SHP77 (cell line): ENCODE measurements around the gene NDUFS6.
"Not testable (repeated sequence)": the region's sequence is repeated elsewhere in the genome, so short reads cannot be mapped to it uniquely, and the experiment has no call there.

Source experiments
- DNase-seq, 2 experiments: peaks; one replicate each; lab custom pipeline; 2025; lab: John Stamatoyannopoulos, UW

NDUFS6 gene

DNA sequence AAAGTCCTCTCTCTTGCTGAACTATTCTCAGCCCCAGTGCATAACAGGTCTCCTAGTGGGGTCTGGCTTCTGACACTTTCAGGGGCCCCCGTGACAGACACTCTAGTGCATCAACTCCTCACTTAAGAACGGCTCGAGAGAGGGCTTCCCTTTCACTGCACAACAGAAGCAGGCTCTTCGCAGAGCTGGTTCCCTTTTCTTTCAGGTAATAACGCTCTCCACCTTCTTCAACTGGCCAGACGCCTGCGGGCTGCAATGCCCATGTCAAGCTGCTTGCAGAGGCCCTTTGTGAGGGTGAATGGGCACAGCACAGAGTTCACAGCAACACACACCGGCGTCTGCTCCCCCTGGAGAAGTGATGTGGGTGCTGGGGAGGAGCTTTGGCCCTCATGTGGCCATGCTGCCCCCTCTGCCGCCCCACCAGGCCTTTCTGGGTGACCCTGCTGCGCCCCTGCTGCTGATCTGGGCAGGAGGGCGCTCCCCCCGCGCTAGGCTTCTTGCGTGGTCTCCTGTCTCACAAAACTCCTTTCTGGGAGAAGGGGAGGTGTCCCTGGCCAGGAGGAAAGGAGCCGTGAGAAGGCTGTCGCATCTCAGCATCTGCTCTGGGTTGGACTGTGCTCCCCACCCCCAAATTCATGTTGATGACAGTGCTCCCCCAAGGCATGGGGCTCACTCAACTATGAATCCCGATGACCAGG lies 4.0 kb upstream of the NDUFS6 start:
- DNase-seq = no peak

DNA sequence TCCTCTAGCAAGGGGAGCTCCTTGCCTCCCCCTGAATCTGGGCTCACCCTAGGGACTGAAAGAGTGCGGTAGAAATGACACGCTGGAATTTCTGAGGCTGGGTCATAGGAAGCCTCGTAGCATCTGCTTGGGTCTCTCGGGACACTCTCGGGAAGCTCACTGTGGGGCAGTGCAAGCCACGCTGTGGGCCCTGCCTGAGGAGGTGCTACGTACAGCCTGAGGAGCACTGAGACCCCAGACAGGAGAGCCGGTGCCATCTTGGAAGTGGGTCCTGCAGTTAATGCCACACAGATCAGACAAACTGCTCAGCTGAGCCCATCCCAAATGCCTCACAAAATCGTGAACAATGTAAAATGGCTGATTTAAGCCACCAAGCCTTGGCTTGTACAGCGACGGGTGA lies 3.4 kb upstream of the NDUFS6 start:
- DNase-seq = no peak

DNA sequence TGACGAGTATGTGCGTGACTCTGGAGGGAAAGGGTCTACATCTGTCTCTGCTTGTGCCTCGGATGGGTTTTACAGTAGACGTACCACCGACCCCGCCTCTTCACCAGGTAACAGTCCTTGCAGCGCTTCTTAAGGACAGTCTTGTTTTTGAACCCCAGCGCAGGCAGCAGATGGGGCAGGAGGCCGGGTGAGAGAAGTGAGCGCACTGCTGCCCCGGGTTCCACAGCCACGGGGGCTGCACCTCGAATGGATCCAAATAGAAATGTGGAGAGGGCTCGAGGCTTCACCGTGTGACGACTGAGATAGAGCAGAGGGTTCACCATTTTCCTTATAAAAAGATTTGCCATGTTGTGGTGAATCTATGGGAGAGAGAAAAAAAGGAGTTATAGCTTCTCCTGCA lies 2.6 kb upstream of the NDUFS6 start:
- DNase-seq = not testable (repeated sequence)

DNA sequence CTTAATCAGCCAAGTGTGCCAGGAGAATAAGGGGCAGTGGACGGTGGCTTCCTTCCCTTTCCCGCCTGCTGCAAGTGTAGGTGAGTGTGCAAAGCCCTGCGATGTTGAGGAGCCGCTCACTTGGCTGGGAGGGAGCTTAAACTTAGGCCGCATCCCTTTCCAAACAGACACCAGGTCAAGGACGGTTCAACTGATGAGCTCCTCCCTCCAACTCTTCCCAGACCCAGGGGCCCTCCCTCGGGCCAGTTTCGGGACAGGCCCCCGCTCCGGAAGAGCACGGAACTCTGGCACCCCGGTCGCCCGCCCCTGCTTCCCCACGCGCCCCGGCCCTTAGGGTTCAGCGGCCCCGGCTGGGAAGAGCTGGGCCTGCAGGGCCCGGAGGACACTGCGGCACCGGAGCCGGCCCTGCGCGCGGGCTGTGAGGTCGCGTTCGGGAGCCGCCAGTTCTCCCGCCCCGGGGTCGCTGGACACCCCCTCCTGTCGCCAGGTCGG lies 2.1 kb upstream of the NDUFS6 start:
- no peak for DNase-seq

DNA sequence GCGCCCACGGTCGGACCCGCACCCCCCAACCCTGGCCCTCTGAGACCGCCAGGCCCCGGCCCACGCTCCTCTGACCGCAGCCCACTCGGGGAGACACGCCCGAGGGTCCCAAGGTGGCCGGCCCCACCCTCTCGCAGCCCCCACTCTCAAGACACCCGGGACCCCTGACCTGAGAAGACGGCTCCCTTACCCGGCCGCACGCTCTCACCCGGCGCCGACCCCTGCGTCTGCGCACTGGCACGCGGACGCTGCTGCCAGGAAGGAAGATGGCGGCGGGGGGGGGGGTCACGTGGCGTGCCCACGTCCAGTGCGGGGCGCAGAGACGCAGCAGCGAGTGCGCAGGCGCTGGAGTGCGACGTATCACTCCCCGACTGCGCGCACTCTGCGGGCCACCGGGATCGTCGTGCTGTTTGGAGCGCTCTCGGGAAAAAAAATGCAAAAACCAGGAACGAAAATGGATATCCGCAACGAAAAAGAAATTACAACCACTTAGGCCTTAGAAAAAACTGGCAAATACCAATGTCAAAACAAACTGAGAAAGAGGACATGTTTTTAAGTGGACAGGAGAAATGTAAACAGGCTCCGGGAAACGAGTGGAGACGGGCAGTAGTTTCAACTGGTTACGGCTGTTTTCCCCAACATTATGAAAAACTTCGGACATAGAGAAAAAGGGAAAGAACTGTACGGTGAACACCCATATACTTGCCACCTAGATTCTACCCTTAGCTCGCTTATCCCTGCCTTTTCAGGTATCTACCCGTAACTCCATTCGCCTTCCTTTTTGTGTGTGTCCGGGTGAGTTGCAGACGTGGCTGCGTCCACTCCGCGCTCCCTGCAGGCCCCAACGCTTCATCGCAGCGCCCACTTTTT lies 1.4 kb upstream of the NDUFS6 start, which contains the start of gene MRPL36:
TSS of gene MRPL36 (minus strand) at position 236 of the 870 bp plus-strand sequence. CDS start 902 bp downstream, outside the sequence.
- DNase-seq = peak; percentile 91 to 97

DNA sequence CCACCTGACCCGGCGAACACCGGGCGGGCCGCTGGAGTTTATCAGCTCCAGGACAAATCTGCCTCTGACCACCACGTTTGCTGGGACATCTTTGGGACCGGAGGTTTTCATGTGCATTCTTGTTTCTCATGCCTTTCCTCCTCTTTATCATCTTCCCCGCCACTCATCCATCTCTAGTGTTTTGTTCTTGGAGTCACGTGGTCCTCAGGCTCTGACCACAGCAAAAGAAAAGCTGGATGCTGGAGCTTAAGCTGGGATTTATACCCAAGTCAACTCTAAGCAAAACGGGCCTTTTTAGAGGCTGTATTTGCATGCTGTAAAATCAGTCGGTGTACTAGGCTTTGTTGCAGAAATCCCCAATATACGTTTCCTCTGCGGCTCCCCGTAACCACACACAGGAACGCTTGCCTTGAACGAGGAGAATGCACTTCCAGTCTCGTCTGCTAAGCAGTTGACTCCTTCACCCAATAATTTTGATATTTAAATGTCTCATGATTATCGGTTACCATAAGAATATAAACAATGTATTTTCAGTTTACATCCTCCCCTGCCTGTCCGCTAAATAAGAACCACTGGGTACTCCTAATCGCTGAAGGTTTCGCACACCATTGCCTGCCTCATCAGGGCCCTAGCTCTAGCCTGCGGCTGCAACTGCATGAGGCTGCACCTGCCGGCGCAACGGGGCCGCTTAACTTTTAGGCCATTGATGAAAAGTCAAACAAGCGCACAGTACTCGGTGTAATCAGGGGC lies 560 bp upstream of the NDUFS6 start:
- DNase-seq = peak; percentile 62 to 73

DNA sequence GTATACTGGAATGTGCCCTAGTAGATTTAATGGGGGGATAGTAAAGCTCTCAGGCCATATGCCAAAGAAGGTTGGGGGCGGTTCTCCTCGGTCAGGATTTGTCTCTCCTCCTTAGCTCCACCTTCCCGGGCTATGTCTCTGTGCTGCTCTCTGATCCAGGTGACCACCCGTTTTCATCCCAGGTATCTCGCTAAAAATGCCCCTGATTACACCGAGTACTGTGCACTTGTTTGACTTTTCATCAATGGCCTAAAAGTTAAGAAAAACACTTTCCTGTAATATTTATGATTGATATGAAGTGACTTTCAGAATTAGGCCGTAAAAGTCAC lies 724 bp downstream of the NDUFS6 start:
- peak in 1 of 2 experiments; percentile 15 for DNase-seq

DNA sequence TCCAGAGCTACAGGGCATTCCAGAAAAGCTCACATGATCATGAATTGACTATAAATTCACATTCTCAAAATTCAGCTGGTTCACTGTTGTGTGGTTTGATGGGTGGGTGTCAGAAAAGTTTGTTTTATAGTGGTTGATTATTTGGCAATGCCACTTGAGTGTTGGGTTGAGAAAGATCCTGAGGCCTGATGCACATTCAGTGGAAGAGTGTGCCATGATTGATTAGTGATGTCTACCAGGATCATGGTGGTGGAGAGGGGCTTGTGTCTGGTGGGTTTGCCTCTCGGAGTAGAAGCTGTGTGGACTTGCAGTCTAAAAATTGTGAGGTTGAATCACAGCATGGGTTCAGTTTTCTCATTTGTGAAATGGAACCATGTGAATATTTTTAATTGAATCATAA lies 2.0 kb downstream of the NDUFS6 start:
- no peak for DNase-seq

DNA sequence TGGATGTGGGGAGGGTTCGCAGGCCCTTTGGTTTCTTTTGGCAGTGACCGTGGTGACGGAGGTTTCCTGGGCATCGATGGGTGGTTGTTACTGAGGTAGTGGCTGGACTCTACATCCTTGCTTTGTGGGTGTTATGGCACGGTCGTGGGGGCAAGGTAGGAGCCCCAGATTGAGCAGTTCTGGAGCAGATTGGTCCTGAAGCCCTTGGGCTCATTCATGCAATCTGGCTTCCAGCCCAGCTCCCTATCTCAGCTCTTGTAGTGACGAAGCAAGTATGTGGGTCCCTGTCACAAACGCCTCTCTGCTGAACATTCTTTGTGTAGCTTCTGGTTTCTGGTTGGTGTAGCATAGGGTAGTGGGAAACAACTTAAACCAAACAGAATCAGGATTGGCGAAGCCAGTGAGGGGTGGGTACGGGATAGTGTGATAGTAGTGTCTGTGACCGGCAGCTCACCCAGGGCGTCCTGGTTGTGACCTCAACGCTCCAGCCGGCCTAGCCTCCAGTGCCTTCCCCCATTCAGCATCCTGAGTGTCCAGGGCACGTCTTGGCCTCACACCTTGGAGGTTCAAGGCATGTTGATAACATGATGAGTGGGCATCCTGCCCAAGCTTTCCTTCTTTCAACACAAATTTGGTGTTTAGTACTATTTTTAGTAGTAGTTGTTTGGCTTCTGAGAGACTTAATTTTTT lies 2.9 kb downstream of the NDUFS6 start:
- DNase-seq = no peak

DNA sequence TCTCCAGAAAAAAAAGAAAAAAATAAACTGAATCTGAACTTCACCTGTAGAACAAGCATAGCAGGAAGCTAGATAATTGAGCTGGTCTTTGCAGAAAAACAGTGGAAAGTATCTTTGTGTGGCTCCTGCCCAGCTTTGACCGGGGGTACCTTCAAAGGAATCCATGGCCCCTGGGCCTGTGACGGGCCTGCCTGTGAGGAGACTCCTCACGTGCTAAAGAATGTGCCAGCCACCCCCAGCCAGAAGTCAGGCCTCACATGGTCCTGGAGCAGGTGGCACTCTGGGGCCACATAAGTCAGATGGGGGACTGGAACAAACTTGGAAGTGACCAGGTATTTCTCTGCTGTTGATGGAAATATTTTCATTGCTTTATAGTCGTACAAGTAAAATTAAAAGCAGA lies 4.1 kb downstream of the NDUFS6 start:
- no peak for DNase-seq

DNA sequence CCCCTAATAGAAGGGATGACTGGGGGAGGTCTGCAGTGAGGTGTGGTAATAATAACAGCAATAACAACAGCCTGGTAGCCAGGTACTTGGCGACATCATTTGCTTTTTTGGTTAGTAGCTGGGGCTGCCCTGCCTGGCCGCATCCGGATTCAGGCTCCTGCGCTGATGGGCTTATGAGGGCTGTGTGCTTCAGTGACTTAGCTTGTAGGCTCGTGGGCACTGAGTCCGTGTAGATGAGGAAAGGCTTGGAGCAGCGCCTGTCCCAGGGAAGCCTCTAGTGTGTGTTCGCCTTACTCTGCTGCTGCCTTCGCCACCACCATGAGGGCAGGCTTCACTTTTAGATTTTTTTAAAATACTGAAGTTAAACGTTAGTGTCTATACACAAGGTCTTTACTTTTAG lies 4.5 kb downstream of the NDUFS6 start:
- DNase-seq = no peak

DNA sequence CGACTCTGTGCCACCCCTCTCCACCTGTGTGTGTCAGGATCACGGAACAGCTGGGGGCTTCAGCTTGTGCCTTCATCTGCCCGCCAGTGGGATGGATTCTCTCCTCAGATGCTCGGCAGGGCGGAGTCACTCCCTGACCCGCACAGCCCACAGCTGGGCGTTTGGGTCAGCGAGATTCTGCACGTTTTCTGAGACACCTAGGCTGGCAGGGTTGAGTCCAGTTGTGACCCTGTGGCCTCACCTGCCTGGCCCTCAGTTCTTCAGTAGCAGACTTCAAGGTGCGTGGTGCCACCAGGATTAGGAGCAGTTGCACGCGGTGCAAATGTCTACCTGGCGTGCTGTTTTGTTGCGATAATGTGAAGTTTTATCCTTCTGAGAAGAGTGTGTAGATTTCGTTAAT lies 5.0 kb downstream of the NDUFS6 start:
- DNase-seq = no peak

DNA sequence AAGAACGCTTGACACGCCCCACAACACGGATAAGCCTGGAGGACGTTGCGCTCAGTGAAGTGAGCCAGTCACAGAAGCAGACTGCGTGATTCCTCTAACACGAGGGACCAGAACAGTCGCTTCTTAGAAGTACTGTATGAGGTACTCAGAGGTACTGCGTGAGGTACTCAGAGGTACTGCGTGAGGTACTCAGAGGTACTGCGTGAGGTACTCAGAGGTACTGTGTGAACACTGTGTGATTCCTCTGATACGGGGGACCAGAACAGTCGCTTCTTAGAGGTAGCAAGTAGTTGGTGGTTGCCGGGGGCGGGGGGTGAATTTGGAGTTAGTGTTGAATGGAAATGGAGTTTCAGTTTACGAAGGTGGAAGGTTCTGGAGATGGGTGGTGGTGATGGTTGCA lies 5.8 kb downstream of the NDUFS6 start:
- DNase-seq = no peak

DNA sequence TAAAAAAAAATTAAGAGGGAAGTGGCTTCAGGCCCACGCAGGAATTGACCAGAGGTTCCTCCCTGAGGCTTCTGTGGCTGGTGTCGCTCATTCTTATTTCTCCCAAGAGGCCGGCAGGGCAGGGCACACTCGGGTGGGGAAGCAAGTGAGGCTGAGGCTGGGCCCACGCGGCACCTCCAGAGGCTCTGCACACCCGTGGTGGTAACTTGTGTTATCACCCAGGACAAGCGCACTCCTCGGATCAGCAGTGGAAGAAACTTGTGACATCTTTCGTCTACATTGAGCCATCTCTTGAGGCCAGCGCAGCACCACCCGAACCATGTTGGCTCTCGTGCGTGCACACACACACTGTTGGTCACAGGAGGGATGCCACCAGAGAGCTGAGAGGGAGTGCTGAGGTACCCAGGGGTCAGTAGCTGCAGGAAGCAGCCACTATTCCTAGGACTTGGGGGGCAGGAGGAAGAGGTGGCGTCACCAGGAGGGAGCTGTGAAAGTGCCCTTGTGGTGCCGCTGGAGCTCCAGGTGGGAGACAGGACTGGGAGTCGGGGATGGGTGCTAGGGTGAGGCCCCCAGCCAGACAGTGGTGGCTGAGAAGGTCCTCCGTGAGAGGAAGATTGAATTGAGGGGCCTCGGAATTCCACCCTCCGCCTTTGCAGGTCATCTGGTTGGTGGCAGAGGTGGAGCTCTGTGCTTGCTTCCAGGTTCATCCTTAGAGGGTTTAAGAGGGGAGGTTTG lies 6.4 kb downstream of the NDUFS6 start:
- DNase-seq = no peak

DNA sequence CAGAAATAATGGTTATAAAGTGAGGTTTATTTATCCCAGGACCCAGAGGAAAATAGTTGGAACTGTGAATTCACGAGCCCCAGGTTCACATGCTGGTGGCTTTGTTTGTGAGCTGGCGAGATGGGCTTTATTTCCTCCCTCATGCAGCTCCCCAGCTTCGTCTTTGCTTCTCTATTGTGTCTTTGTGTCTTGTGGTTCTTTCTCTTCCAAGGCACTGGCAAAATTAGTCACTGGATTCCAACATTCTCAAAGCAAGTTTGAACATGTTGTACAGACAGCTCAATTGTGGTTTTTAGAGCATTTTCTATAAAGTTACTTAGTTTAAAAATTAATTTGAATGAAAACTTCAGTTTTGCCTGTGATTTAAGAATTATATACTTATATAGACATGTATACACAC lies 7.2 kb downstream of the NDUFS6 start:
- no peak for DNase-seq

DNA sequence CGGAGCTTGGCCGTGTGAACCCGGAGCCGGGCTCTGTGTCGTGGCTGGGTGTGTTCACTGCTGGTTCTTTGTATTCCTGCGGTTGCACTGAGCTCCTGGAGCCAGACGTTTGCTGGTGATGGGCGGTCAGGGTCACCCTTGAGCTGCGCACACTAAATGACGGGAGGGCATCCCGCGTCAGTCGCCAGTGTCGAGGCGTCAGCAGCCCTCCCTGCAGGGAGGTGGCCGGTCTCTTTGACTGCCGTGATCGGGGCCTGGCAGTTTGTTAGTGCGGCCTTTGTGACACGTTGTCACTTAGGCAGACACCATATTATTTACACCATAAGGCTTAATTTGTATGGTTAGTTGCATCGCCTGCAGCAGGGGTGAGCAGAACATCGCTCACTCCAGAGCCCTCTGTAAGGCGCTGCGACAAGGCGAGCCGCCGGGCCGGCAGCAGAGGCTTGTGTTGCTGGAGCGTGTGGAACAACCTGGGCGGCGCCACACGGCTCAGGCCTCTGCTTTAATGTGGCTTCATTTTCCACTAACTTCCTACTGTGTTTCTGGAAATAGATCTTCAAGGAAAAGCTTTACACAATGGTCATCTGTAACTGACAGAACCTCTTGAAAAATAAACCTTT lies 8.3 kb downstream of the NDUFS6 start:
- no peak for DNase-seq

DNA sequence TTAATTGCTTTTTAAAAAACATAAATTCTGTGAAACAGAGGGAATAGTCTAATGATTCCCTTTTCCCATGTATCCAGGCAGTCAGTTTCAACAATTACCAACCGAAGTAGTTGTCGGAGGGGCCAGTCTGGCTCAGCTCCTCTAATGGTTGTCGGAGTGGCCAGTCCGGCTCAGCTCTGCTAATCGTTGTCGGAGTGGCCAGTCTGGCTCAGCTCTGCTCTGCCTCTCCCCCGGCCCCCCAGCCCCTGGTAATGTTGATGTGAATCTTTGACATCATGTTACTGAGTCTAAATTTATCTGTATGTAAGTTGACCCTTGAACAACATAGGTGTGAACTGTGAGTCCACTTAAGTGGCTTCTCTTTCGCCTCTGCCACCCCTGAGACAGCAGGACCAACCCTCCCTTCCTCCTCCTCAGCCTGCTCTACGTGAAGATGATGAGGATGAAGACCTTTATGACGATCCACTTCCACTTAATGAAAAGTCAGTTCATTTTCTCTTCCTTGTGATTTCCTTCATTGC lies 9.4 kb downstream of the NDUFS6 start:
- no peak for DNase-seq

DNA sequence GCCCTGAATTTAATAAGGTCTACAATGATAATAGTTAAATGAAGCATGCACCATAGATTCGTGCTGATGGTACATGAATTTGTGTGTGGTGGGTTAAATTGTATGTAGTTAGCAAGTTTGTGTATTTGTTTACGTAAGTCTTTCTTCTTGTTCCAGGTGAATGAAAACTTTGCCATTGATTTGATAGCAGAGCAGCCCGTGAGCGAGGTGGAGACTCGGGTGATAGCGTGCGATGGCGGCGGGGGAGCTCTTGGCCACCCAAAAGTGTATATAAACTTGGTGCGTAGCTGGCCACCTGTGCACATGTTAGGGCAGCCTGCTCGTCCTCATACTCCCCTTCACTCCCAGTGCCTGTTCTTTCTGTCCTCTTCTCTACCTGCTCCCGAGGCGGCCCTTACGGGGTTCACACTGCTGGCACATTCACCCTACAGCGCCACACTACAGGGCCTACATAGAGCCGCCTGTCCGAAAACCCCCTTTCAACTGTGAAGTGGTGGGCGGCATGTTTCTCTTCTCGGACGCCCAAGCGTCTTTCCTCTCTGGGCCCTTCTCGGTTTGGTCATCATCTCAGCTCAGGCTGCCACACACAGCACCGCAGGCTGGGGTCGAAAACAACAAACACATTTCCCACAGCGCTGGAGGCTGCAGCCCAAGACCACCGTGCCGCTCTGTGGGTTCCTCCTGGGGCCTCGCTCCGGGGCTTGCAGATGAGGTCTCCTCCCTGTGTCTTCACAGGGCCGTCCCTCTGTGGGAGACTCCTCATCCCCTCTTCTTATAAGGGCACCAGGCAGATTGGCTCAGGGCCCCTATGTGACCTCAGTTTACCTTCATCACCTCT lies 13.2 kb downstream of the NDUFS6 start:
- no peak for DNase-seq

DNA sequence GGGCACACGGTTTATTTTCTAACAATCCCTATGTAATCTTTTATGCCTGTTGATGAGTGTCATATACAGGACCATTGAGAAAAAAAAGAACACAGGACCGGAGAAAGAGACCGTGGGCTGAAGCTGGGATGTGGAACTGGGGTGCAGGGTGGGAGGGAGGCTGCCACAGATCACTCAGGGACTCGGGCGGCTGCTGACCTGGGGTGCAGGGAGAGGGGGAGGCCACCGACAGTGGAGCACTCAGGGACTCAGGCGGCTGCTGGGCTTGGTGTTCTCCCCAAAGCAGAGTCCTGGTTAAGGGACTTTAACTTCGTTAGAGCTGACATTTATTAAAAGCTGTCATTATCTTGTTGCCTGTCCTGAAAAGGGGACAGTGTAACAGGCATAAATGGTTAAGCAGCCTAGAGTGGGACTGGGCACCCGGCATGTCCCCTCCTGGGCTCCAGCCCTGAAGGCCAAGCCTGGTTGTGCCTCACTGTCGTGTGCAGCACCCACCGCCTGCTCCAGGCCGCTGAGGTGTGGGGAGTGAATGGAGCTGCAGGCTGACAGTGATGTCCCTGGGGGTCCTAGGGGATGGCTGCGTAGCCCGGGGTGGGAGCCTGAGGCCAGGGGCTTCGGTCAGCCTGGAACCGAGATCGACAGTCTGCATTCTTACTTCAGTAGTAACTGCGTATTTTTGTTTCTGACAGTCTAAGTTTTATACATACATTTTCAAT lies 14.0 kb downstream of the NDUFS6 start:
- no peak for DNase-seq
